Fibroblast of lung (primary cell): ENCODE measurements around the gene TPPP.
"Not testable (repeated sequence)": the region's sequence is repeated elsewhere in the genome, so short reads cannot be mapped to it uniquely, and the experiment has no call there.

Experiments
- CTCF ChIP-seq, 2 donors: IDR thresholded peaks in 1 of 2; conservative IDR thresholded peaks in 1 of 2; 1 replicate in 1 of 2; 2 replicates in 1 of 2; pipeline ENCODE4 v1.5.1; 2011 to 2012; ENCODE audit warnings: low read length in 2 of 2, control low read depth in 1 of 2, inconsistent platforms in 1 of 2, low read depth in 1 of 2, mild to moderate bottlenecking in 1 of 2
- EZH2 ChIP-seq: IDR thresholded peaks from 2 replicates; pipeline ENCODE4 v1.5.1; 2012; ENCODE audit warnings: low read length, control low read depth, mild to moderate bottlenecking; ENCODE audit errors: missing control alignments

GRCh38 chr5:742276-742675 is 49.1 kb upstream of the TPPP start:
- not testable (repeated sequence) for TF ChIP-seq CTCF (conservative IDR thresholded peaks at IDR 0.05 in 1 of 2, IDR thresholded peaks at IDR 0.05 in 1 of 2; ENCODE audit: low read depth in 1 of 2, low read length in 2 of 2); EZH2
